NT2/D1 (cell line): ENCODE results near the gene FYCO1.

Source experiments
- SUZ12 ChIP-seq: IDR thresholded peaks from 2 replicates; pipeline ENCODE4 v1.6.1; 2011; ENCODE audit not compliant: insufficient read length, insufficient read depth; ENCODE audit errors: extremely low read depth
- YY1 ChIP-seq: IDR thresholded peaks from 2 replicates; pipeline ENCODE4 v1.6.1; 2011; ENCODE audit not compliant: insufficient read length, insufficient read depth

GRCh38 chr3:46024131-46024530, 28.5 kb upstream of the FYCO1 start:
- TF ChIP-seq SUZ12, result no peak
- TF ChIP-seq YY1, result no peak
